Lower lobe of right lung (tissue), 2 donors: Measurements from ENCODE around the gene KMT2D. TPM values are rescaled to one million over a fixed set of nuclear protein-coding genes. Genes with fewer than 3 reads are reported as not detected.

Experiments
- ATAC-seq, 2 donors: fragments of 200-7000 bp; cut with Tn5 transposase; one replicate each; pipeline ENCODE4 v1.9.1; 2020 to 2022; ENCODE audit warnings: mild to moderate bottlenecking in 2 of 2, moderate library complexity in 2 of 2
- DNase-seq: peaks from one replicate; pipeline ENCODE4 v3.0.0-alpha.2; 2020
- H3K27ac ChIP-seq: fragments of 200-600 bp; one replicate; pipeline ENCODE4 v1.8.0; 2022
- H3K27me3 ChIP-seq: fragments of 200-600 bp; one replicate; pipeline ENCODE4 v1.8.0; 2022; ENCODE audit warnings: low read depth
- H3K36me3 ChIP-seq: fragments of 200-600 bp; one replicate; pipeline ENCODE4 v1.8.0; 2022; ENCODE audit warnings: mild to moderate bottlenecking
- H3K4me1 ChIP-seq: fragments of 200-600 bp; one replicate; pipeline ENCODE4 v1.8.0; 2022
- H3K4me3 ChIP-seq: fragments of 200-600 bp; one replicate; pipeline ENCODE4 v1.8.0; 2022; ENCODE audit warnings: mild to moderate bottlenecking
- H3K9me3 ChIP-seq: fragments of 200-600 bp; one replicate; pipeline ENCODE4 v1.8.0; 2022
- intact Hi-C: fragments of 100-400 bp; cut with DNase I; formaldehyde crosslinking; loops from one replicate; pipeline ENCODE4 v1.11.0; 2022
- total RNA-seq: library from RNA; stranded (reverse); fragmentation: NEBNext Ultra II Directional; extraction: Animal tissue kit (Norgen Biotek cat#: 25700); gene quantifications from one replicate; pipeline ENCODE4 v1.2.1, GENCODE V29; 2021
- TF ChIP-seq, protein P1 (sequence below): fragments of 200-600 bp; IDR thresholded peaks from one replicate; pipeline ENCODE4 v1.8.0; 2022; ENCODE audit warnings: antibody characterized with exemption, mild to moderate bottlenecking
- donor health status: DM: no; HTN: yes; CAD: no; lungs with severe emphysema.

KMT2D gene
- total RNA-seq, 1 donor from 2014 or later, result 114 TPM

DNA sequence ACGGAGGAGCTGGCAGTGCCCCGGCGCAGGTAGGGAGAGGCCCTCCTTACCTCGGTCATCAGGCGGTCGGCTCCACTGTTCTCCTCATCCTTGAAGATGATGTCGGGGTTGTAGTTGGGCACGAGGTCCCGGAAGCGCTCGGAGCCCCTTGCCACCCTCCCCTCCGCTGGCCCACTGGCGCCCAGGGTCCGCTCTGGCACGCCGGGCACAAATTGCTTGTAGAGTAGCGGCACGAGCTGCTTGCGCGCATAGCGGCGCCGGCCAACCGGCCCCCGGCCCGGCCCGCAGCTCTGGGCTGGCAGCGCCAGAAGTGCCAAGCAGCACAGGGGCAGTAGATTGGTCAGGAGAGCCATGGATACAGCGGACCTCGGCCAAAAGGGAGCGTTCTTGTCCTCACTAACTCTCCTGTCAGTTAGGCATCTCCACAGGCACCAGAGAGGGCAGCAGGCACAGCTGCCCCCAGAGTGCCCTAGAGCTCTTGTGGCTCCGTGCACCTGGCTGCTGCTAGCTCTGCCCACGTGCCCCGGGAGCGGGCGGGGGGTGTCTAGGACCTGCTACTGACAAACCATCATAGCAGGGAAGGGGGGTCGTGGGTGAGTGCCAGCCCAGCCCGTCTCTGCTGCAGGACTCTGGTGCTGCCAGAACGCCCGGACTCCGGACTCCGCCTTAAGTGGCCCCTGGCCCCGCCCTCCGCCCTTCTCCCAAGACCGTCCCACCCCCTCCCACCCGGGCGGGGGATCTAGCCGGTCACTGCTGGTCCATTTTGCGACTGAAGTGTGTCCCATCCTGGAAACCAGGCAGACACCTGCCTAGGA lies 33.8 kb upstream of the KMT2D start, which contains the start of gene DHH:
Gene DHH, minus strand, starts transcription at position 642 of the 815 bp plus-strand sequence. Its CDS starts 289 bp downstream, at position 353.
- DNase-seq (peak; percentile 61), ATAC-seq (peak; percentile 36 to 42)
- peaks cover 58% of the 10 kb centered on the region for H3K4me1 ChIP-seq
- TF ChIP-seq, protein P1, sequence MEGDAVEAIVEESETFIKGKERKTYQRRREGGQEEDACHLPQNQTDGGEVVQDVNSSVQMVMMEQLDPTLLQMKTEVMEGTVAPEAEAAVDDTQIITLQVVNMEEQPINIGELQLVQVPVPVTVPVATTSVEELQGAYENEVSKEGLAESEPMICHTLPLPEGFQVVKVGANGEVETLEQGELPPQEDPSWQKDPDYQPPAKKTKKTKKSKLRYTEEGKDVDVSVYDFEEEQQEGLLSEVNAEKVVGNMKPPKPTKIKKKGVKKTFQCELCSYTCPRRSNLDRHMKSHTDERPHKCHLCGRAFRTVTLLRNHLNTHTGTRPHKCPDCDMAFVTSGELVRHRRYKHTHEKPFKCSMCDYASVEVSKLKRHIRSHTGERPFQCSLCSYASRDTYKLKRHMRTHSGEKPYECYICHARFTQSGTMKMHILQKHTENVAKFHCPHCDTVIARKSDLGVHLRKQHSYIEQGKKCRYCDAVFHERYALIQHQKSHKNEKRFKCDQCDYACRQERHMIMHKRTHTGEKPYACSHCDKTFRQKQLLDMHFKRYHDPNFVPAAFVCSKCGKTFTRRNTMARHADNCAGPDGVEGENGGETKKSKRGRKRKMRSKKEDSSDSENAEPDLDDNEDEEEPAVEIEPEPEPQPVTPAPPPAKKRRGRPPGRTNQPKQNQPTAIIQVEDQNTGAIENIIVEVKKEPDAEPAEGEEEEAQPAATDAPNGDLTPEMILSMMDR, result no peak
- peaks cover 37% of the 10 kb centered on the region for H3K36me3 ChIP-seq
- H3K27ac ChIP-seq, result no peak within 1 kb of the TSS
- peak within 1 kb of the TSS; percentile 38 for H3K4me3 ChIP-seq
- H3K9me3 ChIP-seq, result no peaks in the 10 kb centered on the region
- H3K27me3 ChIP-seq, result peaks cover 53% of the 10 kb centered on the region
- intact Hi-C loops, result no loop called here

DNA sequence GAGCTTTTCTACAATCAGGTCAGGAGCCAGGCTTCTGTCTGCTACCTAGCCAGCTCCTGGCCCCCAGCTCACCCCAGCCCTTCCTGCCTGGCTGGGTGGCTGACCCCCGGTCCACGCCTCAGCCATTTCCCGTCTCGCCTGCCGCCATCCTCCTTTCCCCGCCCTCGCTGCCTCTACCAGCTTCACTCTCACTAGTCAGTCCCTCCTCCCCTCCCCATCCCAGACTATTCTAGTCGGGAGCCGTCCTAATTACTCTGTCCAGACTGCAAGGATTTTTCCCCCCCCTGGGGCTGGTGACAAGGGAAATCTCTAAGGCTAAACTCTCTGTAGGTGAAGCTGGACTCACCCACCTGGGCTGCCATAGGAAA lies 33.2 kb upstream of the KMT2D start:
- peak; percentile 3 to 13 for ATAC-seq
- Histone ChIP-seq H3K27ac (no peak overlapping the region), H3K36me3 (peaks cover 31% of the 10 kb centered on the region), H3K4me3 (peak overlapping the region; percentile 38), H3K27me3 (peaks cover 59% of the 10 kb centered on the region), H3K9me3 (no peaks in the 10 kb centered on the region), H3K4me1 (peaks cover 63% of the 10 kb centered on the region)
- no peak for DNase-seq
- TF ChIP-seq, protein P1, result no peak
- intact Hi-C loops, result no loop called here

DNA sequence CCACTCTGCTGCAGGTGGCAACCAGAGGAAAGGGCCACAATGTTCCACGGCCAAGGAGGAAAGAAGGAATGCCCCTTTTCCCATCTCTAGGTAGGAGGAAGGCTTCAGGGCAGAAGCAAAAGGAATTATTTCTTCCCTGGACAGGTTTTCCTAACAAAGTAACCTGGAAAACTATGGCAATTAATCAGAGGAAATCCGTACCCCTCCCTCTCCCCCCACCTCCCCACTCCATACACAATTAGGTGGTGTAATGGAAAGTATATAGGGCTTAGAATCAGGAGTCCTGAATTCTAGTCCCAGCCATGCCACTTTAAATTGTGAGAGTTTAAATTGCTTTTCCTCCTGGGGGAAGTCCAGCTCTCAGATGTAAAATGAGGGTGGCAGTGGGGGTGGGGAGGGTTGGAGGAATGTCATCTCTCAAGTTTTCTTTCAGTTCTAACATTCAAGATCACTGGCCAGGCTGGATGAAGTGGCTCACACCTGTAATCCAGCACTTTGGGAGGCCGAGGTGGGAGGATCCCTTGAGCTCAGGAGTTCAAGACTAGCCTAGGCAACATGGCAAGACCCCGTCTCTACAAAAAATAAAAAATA lies 32.3 kb upstream of the KMT2D start:
- intact Hi-C loops, result no loop called here
- TF ChIP-seq, protein P1, result no peak
- H3K4me3 ChIP-seq, result peak overlapping the region; percentile 49
- no peaks in the 10 kb centered on the region for H3K9me3 ChIP-seq
- H3K27me3 ChIP-seq, result peaks cover 64% of the 10 kb centered on the region
- DNase-seq (no peak), ATAC-seq (no peak)
- H3K36me3 ChIP-seq, result peaks cover 22% of the 10 kb centered on the region
- H3K4me1 ChIP-seq, result peaks cover 71% of the 10 kb centered on the region
- no peak overlapping the region for H3K27ac ChIP-seq

DNA sequence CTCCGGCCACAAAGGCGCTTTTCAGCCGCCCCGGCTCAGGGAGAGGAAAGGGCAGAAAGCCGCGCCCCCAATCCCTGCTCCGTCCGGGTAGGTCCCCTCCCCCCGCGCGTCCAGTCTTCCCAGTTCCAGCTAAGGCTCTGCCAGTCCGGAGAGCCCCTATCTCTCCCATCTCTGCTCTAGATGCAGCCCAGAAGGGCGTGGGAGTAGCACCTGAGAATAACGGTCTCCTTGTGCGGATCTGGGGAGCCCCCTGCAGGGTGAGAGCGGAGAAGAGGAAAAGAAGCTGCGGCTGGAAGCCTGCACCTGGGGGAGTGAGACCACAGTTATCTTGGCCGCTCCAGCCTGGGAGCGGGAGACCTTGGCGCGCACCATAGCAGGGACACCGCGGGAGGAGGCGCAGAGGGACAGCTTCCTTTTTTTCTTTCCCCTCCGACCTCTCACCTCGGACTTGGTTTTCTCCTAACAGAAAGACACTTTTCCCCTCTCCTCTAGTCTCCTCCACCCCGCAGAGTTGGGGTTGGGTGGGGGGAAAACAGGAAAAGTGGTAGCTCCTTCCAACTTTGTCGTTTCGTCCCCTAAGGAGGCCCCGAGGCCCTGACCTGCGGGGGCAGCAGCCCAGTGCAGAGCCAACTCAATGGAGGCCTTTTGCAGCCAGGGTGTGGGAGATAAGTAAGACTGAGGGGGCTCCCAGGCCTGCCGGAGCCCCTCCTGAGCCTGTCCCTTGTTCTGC lies 31.7 kb upstream of the KMT2D start:
- Histone ChIP-seq H3K4me3 (peak overlapping the region; percentile 49), H3K27ac (no peak overlapping the region), H3K27me3 (peaks cover 64% of the 10 kb centered on the region), H3K4me1 (peaks cover 72% of the 10 kb centered on the region), H3K36me3 (peaks cover 15% of the 10 kb centered on the region), H3K9me3 (no peaks in the 10 kb centered on the region)
- intact Hi-C loops, result no loop called here
- ATAC-seq (no peak), DNase-seq (no peak)
- TF ChIP-seq, protein P1, result peak; percentile 31

DNA sequence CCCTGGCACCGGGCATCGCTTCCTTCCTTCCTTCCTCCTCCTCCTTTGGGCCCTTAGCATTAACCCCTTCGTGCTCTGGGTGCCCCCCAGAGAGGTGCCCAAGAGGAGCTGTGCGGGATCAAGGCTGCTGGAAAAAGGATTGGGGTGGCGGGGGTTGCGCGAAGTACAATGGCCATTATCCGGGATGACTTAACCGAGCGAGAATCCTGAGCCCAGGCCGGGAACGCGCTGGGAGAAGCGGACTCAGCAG lies 31.2 kb upstream of the KMT2D start:
- Histone ChIP-seq H3K27me3 (peaks cover 64% of the 10 kb centered on the region), H3K4me1 (peaks cover 72% of the 10 kb centered on the region), H3K9me3 (no peaks in the 10 kb centered on the region), H3K27ac (no peak overlapping the region), H3K36me3 (peaks cover 10% of the 10 kb centered on the region), H3K4me3 (peak overlapping the region; percentile 49)
- DNase-seq (no peak), ATAC-seq (no peak)
- TF ChIP-seq, protein P1, result no peak
- intact Hi-C loops, result no loop called here
